Neutrophil (primary cell): ENCODE results near the gene XRCC5.

Experiments used
- H3K27ac ChIP-seq: fragments of 200-600 bp; sonication (generic); 2 replicates; pipeline ENCODE4 v1.5.1; 2016; ENCODE audit warnings: mild to moderate bottlenecking, moderate library complexity
- H3K27me3 ChIP-seq: fragments of 200-600 bp; sonication (generic); 2 replicates; pipeline ENCODE4 v1.6.0; 2016; ENCODE audit warnings: mild to moderate bottlenecking
- H3K36me3 ChIP-seq: fragments of 200-600 bp; sonication (generic); 2 replicates; pipeline ENCODE4 v1.5.1; 2017
- H3K4me1 ChIP-seq, 2 experiments: fragments of 200-600 bp in 1 of 2; sonication (generic) in 1 of 2; 1 replicate in 1 of 2; 2 replicates in 1 of 2; pipeline versions ENCODE4 v1.5.1 to v1.6.1; 2013 to 2016; ENCODE audit warnings: low read depth in 1 of 2, low read length in 1 of 2, mild to moderate bottlenecking in 1 of 2, moderate library complexity in 1 of 2; ENCODE audit not compliant: control insufficient read depth in 1 of 2, insufficient read depth in 1 of 2
- H3K4me3 ChIP-seq, 2 experiments: fragments of 200-600 bp in 1 of 2; sonication (generic) in 1 of 2; 1 replicate in 1 of 2; 2 replicates in 1 of 2; pipeline ENCODE4 v1.5.1; 2013 to 2016; ENCODE audit warnings: low read depth in 1 of 2, low read length in 1 of 2, mild to moderate bottlenecking in 1 of 2, moderate library complexity in 1 of 2
- H3K9me3 ChIP-seq: fragments of 200-600 bp; sonication (generic); 2 replicates; pipeline ENCODE4 v1.5.1; 2016
- TF ChIP-seq, protein P1 (sequence below): fragments of 200-600 bp; sonication (generic); IDR thresholded peaks from 2 replicates; pipeline ENCODE4 v1.5.1; 2016; ENCODE audit warnings: antibody characterized with exemption

Gene XRCC5

DNA sequence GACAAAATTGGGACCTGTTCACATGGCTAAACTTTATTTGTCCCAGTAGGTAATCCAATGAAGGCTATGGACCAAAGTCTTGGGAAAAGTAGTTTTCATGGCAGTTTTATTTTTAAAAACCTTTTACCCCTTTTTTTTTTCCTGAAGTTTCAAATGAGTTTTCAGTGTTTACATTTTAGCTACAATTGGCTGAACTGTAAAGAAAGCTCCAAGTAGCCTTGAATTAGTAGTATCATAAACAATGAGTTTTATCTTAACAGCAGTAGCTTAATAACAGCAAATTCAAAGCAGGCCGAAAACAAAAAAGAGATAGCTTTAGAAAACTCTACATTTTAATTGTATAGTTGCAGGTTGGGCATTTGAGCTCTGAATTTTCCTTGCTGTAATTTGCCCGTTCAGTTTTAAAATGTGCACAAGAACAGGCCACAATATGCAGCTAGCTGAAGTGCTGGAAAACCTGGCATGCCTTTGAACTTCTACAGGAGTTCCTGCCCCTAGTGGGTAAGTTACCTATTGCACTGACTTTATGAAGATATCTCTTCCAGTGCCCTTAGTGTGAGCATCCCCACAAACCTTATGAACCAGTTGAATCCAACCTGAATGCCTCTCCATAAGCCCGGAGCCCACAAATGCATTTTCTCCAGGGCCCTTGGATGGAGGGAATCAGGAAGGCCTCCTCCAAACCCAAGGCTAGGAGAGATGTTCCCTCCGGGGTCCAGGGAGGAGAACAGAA, 106.7 kb downstream of the XRCC5 start:
- H3K36me3 ChIP-seq = peaks cover 49% of the 10 kb centered on the region
- no peak overlapping the region for H3K27ac ChIP-seq
- TF ChIP-seq, protein P1, sequence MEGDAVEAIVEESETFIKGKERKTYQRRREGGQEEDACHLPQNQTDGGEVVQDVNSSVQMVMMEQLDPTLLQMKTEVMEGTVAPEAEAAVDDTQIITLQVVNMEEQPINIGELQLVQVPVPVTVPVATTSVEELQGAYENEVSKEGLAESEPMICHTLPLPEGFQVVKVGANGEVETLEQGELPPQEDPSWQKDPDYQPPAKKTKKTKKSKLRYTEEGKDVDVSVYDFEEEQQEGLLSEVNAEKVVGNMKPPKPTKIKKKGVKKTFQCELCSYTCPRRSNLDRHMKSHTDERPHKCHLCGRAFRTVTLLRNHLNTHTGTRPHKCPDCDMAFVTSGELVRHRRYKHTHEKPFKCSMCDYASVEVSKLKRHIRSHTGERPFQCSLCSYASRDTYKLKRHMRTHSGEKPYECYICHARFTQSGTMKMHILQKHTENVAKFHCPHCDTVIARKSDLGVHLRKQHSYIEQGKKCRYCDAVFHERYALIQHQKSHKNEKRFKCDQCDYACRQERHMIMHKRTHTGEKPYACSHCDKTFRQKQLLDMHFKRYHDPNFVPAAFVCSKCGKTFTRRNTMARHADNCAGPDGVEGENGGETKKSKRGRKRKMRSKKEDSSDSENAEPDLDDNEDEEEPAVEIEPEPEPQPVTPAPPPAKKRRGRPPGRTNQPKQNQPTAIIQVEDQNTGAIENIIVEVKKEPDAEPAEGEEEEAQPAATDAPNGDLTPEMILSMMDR = no peak
- no peaks in the 10 kb centered on the region for H3K9me3 ChIP-seq
- no peaks in the 10 kb centered on the region for H3K27me3 ChIP-seq
- H3K4me1 ChIP-seq = peaks cover 5 to 8% of the 10 kb centered on the region in 2 experiments
- no peak overlapping the region for H3K4me3 ChIP-seq

DNA sequence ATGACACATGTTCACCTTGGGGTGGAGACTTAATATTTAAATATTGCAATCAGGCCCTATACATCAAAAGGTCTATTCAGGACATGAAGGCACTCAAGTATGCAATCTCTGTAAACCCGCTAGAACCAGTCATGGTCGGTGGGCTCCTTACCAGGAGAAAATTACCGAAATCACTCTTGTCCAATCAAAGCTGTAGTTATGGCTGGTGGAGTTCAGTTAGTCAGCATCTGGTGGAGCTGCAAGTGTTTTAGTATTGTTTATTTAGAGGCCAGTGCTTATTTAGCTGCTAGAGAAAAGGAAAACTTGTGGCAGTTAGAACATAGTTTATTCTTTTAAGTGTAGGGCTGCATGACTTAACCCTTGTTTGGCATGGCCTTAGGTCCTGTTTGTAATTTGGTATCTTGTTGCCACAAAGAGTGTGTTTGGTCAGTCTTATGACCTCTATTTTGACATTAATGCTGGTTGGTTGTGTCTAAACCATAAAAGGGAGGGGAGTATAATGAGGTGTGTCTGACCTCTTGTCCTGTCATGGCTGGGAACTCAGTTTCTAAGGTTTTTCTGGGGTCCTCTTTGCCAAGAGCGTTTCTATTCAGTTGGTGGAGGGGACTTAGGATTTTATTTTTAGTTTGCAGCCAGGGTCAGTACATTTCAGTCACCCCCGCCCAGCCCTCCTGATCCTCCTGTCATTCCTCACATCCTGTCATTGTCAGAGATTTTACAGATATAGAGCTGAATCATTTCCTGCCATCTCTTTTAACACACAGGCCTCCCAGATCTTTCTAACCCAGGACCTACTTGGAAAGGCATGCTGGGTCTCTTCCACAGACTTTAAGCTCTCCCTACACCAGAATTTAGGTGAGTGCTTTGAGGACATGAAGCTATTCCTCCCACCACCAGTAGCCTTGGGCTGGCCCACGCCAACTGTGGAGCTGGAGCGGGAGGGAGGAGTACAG, 108.1 kb downstream of the XRCC5 start:
- no peak overlapping the region for H3K4me3 ChIP-seq

DNA sequence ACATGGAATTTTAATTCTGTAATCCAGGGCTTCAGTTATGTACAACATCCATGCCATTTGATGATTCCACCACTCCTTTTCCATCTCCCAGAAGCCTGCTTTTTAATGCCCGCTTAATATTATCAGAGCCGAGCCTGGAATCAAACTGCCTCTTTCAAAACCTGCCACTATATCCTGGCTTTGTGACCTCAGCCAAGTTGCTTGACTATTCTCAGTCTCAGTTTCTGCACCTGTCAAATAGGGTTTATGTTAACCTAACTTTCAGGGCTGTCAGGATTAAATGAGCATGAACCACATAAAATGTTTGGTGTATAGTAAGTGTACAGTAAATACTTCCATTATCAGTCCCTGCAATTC, 108.7 kb downstream of the XRCC5 start:
- Histone ChIP-seq H3K4me3 (no peak overlapping the region), H3K9me3 (no peaks in the 10 kb centered on the region), H3K27ac (no peak overlapping the region), H3K4me1 (no peaks in the 10 kb centered on the region), H3K27me3 (no peaks in the 10 kb centered on the region), H3K36me3 (peaks cover 45% of the 10 kb centered on the region)
- TF ChIP-seq, protein P1 = no peak

More for the DNA sequence above, 108.1 kb downstream of the XRCC5 start:
- Histone ChIP-seq H3K27me3 (no peaks in the 10 kb centered on the region), H3K4me1 (no peaks in the 10 kb centered on the region), H3K9me3 (no peaks in the 10 kb centered on the region), H3K36me3 (peaks cover 51% of the 10 kb centered on the region), H3K27ac (no peak overlapping the region)
- TF ChIP-seq, protein P1 = no peak

DNA sequence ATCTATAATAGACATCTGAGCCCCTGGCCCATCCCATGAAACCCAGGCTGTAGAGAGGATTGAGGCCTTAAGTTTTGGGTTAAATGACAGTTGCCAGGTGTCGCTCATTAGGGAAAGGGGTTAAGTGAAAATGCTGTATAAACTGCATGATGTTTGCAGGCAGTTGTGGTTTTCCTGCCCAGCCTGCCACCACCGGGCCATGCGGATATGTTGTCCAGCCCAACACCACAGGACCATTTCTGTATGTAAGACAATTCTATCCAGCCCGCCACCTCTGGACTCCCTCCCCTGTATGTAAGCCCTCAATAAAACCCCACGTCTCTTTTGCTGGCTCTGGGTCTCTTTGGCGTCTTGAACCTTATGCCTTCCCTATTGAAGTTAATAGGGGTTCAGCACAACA, 110.7 kb downstream of the XRCC5 start:
- Histone ChIP-seq H3K4me1 (no peaks in the 10 kb centered on the region), H3K36me3 (peaks cover 41% of the 10 kb centered on the region), H3K27ac (no peak overlapping the region), H3K27me3 (no peaks in the 10 kb centered on the region), H3K4me3 (no peak overlapping the region), H3K9me3 (no peaks in the 10 kb centered on the region)
- TF ChIP-seq, protein P1 = no peak

DNA sequence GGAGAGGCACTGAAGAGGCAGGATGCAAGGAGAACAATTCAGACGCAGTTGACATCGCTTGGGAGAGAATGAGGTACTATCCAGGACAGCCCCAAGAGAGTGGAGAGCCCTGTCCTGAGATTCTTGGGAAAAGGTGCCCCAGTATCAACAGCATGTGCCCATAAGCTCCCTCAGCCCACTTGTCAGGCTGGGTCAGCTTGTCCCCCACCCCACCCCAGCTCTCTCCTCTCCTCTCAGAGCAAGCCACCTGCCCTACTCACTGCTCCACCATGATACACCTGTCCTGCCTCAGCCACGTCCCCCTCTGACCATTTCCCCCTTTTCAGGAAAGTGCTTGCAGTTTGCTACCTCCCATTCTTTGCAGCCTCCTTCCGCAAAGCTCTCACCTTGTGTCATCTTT, 111.8 kb downstream of the XRCC5 start:
- Histone ChIP-seq H3K9me3 (no peaks in the 10 kb centered on the region), H3K4me3 (no peak overlapping the region), H3K36me3 (peaks cover 38% of the 10 kb centered on the region), H3K27ac (no peak overlapping the region), H3K4me1 (no peaks in the 10 kb centered on the region), H3K27me3 (no peaks in the 10 kb centered on the region)
- TF ChIP-seq, protein P1 = no peak
